Measurements from ENCODE around the gene CLCN2. TPM values are rescaled to one million over a fixed set of nuclear protein-coding genes. Genes with fewer than 3 reads are reported as not detected.
A peak's percentile ranks its signal among the peaks of the same experiment; 100 is the strongest.

CLCN2 gene
- polyA plus RNA-seq, 3 donors: 2.8 to 4.3 (median 3.1) TPM

DNA sequence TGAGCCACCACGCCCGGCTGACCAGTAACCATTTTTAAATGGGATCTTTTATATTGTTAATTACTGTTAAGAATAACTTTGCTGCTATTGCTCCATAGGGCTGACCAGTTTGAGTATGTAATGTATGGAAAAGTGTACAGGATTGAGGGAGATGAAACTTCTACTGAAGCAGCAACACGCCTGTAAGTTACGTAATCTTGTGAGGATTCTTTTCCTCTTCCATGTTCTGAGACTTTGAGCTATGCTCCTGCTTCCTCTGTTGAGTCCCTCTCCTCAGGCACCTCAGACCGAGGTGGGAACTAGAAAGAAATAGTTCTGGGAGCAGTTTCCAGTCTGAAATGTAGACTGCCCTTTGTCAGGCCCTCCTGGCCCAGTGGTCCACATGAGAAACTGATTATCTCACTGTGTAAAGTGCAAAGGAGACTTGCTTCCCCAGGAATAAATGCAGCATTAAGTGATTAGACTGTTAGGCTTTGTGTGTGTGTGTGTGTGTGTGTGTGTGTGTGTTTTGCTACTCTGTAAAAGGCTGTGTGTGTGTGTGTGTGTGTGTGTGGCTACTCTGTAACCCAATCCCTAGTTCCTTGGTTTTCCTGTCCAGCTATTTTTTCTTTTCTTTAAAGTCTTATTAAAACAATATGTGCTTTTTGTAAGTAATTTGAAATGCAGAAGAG lies 5.3 kb upstream of the CLCN2 start:
- no peak overlapping the region for H3K27ac ChIP-seq (ENCODE audit: low read depth, low read length)
- WGBS, 3 donors: 77 to 87% (median 86%) methylated on average over 5 of the region's 5 CpGs

DNA sequence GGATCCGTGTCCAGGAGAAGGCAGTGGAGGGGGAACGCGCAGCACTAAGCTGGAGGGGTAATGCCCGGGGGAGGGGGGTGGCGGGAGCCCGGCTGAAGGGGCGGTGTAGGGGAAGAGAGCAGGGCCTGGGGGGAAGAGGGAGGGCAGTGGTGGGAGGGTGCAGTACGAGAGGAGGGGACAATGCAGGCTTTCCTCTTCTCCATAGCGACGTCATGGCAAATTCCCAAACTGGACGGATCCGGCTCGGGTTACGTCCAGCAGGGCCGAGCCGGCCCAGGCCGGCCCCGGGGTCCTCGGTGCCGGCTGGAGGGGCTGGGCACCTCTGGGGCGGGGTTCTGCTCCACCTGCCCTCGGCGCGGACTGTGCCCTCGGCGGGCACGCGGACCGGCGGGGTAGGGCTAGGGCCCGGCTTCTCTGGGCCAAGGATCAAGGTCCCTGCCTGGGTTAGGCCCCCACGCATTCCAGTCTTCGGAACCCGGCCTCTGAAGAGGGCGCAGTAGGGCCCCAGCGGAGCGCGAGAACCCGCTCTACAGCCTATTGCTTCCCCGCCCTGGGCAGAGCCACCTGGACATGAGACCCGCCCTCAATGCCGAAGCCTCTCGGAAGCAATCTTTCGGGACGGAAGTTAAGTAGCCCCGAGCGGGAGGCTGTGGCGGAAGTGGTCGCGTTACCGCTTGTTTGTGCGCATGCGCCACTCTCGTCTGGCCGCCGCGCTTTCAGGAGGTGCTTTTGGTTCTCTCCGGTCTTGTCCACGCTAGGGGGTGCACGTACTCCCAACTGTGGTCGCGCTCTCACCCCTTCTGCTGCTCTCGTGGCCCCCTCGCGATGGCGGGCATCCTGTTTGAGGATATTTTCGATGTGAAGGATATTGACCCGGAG lies 1.5 kb upstream of the CLCN2 start:
- peak overlapping the region; percentile 60 for H3K27ac ChIP-seq (ENCODE audit: low read depth, low read length)
- WGBS, 3 donors: 0 to 1% (median 0%) methylated on average over 60 to 68 of the region's 68 CpGs

DNA sequence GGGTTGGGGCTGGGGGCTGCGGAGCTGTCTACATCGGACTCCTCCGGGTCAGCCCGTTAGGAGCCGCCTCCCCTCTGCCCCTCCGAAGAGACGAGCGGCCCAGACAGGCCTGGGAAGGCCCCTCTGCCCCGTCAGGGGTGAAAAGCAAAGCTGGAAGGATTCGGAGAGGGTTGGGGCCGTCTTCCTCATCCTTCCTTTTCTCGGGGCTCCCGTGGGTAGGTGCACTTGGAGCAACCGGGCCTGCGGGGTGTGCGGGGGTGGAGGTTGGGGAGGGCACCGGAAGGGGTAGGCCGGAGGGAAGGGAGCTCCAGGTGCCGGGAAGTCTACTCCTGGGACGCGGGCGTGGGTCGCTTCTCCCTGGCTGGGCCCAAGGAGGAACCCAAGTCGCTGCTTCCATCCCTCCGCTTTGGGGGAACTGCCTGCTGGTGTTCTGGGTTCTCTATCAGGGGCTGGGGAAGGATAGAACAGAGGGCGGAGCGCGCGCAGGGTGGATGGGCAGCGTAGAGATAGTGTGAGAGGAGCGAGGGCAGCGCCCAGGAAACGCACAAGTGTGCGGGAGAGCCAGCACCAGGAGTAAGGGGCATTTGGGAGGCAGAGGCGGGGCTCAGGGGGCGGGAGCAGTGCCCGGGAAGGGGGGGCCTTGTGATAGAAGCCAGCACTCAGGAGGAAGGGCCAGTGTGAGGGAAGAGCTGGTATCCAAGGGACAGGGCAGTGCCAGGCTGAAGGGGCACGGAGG lies 695 bp upstream of the CLCN2 start:
- peak overlapping the region; percentile 60 for H3K27ac ChIP-seq (ENCODE audit: low read depth, low read length)
- WGBS, 3 donors: 0 to 1% (median 0%) methylated on average over 37 to 38 of the region's 38 CpGs

GRCh38 chr3:184360929-184361531 lies 375 bp downstream of the CLCN2 start:
- no peak overlapping the region for H3K27ac ChIP-seq (ENCODE audit: low read depth, low read length)
- WGBS, 3 donors: 8 to 11% (median 11%) methylated on average over 20 to 24 of the region's 24 CpGs

GRCh38 chr3:184360070-184360928 lies 1.1 kb downstream of the CLCN2 start:
- no peak overlapping the region for H3K27ac ChIP-seq (ENCODE audit: low read depth, low read length)
- WGBS, 3 donors: 76 to 85% (median 78%) methylated on average over 12 of the region's 12 CpGs

- whole genome bisulfite sequencing, 3 donors: 70 to 80% (median 76%) methylated on average over 9 of the region's 9 CpGs
- H3K27ac ChIP-seq (ENCODE audit: low read depth, low read length): no peak overlapping the region
These were observed 1.8 kb downstream of the CLCN2 start for GRCh38 chr3:184359610-184360009.

GRCh38 chr3:184358921-184359350 lies 2.5 kb downstream of the CLCN2 start:
- H3K27ac ChIP-seq (ENCODE audit: low read depth, low read length): no peak overlapping the region
- WGBS, 3 donors: 52 to 73% (median 63%) methylated on average over 14 of the region's 14 CpGs

GRCh38 chr3:184358124-184358767 lies 3.2 kb downstream of the CLCN2 start:
- H3K27ac ChIP-seq (ENCODE audit: low read depth, low read length): no peak overlapping the region
- 91 to 94% (median 94%) methylated on average over 10 to 12 of the region's 12 CpGs for WGBS, 3 donors

DNA sequence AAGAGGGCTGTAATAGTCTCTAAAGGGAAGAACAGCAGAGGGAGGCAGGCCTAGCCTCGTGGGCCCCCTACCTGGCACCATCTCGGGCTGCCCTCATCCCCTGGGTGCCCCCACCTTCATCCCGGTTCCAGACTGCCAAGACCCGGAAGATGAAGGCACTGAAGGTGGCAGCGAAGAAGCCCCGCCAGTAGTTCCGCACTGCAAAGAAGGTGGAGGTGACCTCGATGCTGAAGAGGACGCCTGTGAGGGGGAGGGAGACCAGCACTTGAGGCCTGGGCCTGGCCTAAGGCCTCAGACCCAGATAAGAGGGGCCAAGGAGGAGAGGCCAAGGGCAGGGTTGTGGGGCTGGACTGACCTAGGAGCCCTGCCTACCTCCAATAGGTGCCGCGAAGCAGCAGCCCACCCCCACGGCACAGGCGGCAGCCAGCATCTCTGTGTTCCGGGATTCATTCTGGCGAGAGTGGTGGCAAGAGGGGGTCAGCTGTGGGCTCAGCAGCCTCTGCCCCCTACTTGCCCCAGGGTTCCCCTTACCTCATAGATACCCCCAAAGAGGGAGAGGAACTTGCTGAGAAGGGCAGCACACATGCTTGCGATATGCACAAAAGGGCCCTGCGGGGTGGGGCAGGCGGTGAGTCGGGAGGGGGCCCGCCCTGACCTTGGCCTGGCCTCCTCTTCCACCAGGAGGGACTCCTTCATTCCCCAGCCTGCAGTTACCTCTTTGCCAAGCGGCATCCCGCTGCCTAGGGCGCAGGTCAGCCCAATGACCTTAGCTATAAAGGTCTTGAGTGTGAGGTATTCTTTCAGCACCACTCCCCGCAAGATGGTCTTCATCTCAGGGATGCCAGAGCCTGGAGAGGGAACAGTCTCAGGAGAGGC lies 3.9 kb downstream of the CLCN2 start:
- H3K27ac ChIP-seq (ENCODE audit: low read depth, low read length): no peak overlapping the region
- WGBS, 3 donors: 92 to 95% (median 94%) methylated on average over 24 of the region's 24 CpGs

GRCh38 chr3:184355261-184356040 lies 6.0 kb downstream of the CLCN2 start:
- H3K27ac ChIP-seq (ENCODE audit: low read depth, low read length): no peak overlapping the region
- 80 to 89% (median 86%) methylated on average over 18 of the region's 18 CpGs for WGBS, 3 donors

GRCh38 chr3:184354754-184355153 lies 6.7 kb downstream of the CLCN2 start:
- 79 to 85% (median 83%) methylated on average over 8 of the region's 8 CpGs for WGBS, 3 donors
- H3K27ac ChIP-seq (ENCODE audit: low read depth, low read length): no peak overlapping the region

DNA sequence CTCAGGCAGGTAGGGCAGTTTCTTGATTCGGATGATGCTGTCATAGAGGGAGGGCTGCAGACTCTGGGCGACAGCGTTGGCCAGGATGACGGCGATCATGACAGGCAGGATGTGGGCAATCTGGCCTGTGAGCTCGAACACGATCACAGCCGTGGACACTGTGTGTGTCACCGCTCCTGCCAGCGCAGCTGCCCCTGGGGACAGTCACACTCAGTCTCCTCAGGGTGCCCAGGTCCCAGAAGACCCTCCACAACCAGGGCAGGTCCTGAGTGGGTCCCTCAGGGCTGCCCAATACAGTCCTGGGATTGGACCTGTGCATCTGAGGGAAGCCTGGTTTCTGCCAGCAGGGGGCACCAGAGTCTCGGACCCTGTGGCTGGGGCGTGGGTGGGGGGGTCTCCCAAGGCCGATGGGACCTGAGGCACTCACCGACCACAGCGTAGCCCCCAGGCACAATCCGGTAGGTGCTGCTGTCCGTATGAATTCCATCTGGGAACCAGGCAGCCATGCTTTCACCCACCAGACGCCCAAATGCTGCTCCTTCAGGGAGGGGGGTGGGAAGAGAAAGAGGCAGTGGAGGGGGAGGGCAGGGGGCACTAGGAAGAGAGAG lies 7.2 kb downstream of the CLCN2 start:
- 49 to 53% (median 50%) methylated on average over 18 of the region's 18 CpGs for WGBS, 3 donors
- no peak overlapping the region for H3K27ac ChIP-seq (ENCODE audit: low read depth, low read length)

DNA sequence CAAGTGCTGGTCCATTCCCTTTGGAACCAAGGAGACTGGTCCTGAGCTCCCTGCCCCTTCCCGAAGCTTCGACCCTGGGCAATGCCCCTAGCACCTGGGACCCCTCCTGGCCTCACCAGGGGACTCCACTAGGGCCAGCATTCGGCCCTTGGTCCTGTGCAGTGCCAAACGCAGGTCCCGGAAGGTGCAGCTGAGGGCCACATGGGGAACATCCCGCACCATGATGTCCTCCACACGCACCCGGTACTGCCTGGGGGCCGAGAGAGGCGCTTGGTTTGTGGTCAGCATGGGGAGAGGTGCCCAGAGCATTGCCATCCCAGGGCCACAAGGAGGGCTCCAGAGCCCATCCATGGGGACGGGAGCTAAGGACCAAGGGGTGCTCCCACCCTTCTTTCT lies 7.9 kb downstream of the CLCN2 start:
- 91 to 92% (median 92%) methylated on average over 11 of the region's 11 CpGs for WGBS, 3 donors

DNA sequence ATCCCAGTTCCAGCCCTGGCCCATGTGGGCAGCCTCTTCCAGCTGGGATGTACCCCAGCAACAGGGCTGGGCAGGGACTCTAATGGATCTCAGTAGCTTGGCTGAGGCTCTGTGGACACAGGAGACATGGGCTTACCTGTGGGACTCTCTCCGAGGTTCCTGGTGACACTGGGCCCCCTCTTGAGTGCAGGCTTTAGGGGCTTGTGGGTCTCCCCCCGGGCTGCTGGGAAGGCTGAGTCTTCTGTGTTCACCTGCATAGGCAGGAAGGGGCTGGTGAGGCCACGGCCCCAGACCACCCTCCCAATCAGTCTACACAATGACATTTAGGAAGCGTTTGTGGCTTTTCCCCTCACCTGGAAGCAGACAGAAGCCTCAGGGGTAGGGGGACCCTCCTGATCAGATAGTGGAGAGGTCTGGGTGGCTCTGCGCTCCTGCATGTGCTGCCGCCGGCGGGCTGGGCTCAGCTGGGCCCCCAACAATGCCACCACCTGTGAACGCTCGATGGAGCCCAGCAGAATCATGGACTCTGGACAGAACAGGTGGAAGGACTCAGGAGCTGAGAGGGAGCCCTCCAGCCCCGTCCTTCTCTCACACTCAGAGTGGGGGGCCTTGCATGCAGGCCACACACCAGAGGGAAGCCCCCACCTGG lies 8.4 kb downstream of the CLCN2 start:
- H3K27ac ChIP-seq (ENCODE audit: low read depth, low read length): no peak overlapping the region
- WGBS, 3 donors: 90 to 95% (median 91%) methylated on average over 11 of the region's 11 CpGs

More for the DNA sequence above, 7.9 kb downstream of the CLCN2 start:
- no peak overlapping the region for H3K27ac ChIP-seq (ENCODE audit: low read depth, low read length)
